HG03045 (cell line): ENCODE results near the gene TNPO3.
"Not testable (repeated sequence)": the region's sequence is repeated elsewhere in the genome, so short reads cannot be mapped to it uniquely, and the experiment has no call there.

ENCODE experiments used
- ATAC-seq: cut with Tn5 transposase; IDR thresholded peaks from one replicate; pipeline ENCODE4 v1.9.1; 2021; ENCODE audit warnings: mild to moderate bottlenecking, moderate library complexity; ENCODE audit not compliant: unreplicated experiment

Gene TNPO3

DNA sequence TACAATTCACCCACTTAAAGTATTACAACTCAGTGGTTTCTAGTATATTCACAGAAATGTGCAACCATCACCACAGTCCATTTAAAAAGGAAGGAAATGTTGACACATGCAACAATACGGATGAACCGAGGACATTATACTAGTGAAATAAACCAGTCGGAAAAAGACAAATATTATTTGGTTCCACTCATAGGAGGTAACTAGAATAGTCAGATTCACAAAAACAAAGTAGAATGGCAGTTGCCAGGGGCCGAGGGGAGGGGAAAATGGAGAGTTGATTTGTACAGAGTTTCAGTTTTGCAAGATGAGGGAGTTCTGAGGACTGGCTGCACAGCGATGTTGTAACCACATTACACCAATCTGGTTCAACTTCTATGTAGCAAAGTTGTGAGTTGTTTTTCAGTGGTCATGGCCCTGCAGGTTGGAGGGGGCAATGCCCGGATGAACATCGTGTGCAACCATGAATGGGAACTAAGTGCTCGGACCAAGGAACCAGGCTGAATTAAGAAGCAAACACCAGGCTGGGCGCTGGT lies 17.6 kb upstream of the TNPO3 start:
- ATAC-seq: no peak

GRCh38 chr7:129069021-129069420 lies 14.1 kb upstream of the TNPO3 start:
- ATAC-seq: no peak

- ATAC-seq: no peak
These were observed 13.1 kb upstream of the TNPO3 start for GRCh38 chr7:129067943-129068548.

DNA sequence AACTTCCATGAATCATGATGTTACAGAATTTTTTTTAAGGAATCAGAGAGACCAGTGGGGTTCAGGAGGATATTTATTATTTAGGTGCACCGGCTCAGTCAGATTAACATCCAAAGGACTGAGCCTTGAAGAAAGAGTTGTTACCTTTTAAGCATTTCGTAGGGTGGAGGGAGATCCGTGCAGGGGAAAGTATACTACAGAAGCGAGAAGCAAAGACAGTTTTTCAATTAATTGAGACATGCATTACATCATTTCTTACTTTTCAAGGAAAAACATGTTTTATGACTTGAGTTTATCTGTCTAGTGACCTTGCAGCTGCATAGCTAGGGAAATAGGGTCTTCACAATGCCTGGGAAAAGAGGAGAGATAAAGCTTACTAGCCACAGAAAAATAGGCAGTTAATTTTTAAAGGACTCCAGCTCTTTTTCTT lies 12.2 kb upstream of the TNPO3 start:
- not testable (repeated sequence) for ATAC-seq

GRCh38 chr7:129066290-129067131 lies 11.6 kb upstream of the TNPO3 start:
- no peak for ATAC-seq

GRCh38 chr7:129055861-129056464 lies 1.1 kb upstream of the TNPO3 start:
- peak; percentile 42 for ATAC-seq

- ATAC-seq: peak; percentile 17
These were observed 444 bp upstream of the TNPO3 start for GRCh38 chr7:129055294-129055816.

DNA sequence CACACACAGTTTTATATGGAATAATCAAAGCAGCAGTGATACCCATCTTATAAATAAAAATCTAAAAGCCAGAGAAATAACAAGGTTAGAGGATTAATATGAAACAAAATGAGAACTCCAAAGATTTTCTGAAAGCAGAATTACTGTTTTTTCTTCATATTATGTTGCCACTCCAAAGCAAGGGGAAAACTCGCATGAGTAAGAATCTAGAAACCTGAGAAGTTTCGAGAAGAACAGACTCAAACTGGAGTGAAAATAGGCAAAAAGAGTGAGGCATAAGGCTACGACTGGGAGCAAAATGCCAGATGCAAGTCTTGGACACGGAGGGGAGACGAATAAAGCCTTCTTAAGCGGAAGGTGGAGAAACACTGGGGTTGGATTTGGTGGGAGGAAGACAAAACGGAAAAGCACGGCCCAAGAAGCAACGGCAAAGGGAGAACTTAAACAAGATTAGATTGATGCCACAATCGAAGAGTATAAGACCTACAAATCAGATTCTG lies 923 bp downstream of the TNPO3 start:
- no peak for ATAC-seq

GRCh38 chr7:129052441-129052840 lies 2.5 kb downstream of the TNPO3 start:
- no peak for ATAC-seq

- ATAC-seq: not testable (repeated sequence)
These were observed 3.5 kb downstream of the TNPO3 start for GRCh38 chr7:129051459-129051858.

- no peak for ATAC-seq
These were observed 7.2 kb downstream of the TNPO3 start for GRCh38 chr7:129047761-129048160.

DNA sequence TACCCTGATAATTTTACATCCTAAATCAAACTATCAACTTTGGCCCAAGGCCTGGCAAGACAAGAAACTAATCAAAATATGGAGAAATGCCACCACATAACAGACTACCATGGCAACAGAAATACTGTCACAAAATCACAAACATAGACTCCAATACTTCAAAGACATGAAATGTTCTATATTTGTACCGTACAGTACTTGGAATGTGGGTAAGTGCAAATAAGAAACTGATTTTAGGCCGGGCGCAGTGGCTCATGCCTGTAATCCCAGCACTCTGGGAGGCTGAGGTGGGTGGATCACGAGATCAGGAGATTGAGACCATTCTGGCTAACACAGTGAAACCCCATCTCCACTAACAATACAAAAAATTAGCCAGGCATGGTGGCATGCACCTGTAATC lies 9.2 kb downstream of the TNPO3 start:
- ATAC-seq: no peak

DNA sequence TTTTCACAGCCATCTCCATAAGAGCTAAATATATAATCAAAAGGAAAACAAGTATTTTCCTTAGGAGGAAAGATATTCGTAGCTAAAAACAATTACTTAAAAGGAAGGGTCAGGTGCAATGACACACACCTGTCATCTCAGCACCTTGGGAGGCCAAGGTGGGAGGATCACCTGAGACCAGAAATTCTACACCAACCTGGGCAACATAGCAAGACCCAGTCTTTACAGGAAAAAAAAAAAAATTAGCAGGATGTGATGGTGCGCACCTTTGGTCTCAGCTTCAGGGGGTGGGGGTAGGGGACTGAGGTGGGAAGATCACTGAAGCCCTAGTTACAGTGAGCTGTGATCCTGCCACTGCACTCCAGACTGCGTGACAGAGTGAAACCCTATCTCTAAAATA lies 11.9 kb downstream of the TNPO3 start:
- ATAC-seq: no peak

DNA sequence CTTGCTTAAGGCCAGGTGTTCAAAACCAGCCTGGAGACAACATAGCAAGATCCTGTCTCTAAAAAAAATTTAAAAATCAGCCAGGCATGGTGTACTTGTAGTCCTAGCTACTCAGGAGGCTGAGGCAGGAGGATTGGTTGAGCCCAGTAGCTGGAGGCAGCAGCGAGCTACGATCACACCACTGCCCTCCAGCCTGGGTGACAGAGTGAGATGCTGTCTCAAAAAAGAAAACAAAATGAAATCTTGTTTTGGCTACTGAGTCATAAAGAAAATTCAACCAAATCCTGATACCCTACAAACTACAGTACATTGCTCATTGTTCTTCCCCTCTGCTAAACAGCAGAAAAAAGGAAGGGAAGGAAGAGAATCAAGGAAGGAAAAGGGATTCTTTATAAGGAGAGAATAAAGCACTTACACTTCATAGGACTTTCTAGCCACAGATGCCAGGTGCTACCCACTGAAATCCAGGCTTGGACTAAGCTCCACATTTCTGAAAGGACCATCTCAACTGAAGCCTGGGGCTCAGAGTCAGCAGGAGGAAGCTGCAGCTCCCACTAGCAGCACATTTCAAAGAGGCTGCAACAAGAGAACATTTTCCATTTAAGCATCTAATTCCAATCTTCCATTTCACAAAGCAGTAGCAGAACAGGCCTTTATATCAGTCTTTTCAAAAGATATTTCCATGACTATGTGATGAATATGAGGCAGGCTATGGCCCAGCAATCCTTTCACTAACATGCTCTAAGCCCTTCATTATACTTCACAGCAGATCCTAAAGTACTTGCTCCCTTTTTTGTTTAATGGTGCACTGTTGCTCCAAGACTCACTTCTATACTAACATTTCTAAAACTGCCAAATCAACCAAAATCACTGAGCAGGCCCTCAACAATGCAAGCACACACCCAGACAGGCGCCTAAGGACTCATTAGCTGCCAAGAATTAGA lies 13.5 kb downstream of the TNPO3 start:
- ATAC-seq: no peak

DNA sequence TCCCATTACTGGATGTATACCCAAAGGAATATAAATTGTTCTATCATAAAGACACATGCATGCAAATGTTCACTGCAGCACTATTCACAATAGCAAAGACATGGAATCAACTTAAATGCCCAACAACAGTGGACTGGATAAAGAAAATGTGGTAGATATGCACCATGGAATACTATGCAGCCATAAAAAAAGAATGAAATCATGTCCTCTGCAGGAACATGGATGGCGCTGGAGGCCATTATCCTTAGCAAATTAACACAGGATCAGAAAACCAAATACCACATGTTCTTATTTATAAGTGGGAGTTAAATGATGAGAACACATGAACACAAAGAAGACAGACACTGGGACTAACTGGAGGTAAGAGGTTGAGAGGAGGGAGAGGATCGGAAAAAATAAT lies 16.4 kb downstream of the TNPO3 start:
- not testable (repeated sequence) for ATAC-seq

DNA sequence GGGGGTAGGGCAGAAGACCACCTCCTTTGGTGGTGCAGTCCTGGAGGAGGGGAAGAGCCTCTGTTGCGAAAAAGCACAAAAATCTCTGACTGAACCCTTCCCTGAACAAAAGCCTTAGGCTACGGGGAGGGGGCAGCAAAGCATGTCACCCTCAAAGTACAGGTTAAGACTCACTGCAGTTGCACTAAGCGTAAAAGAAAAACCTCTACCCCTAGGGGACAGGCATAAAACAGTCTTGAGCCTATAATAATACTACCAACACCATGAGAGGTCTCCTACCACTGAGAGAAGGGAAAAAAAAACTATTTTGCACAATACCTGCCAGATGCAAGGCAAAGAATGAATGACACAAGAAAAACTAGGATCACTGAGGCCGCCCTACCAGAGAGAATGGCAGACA lies 17.3 kb downstream of the TNPO3 start:
- no peak for ATAC-seq

DNA sequence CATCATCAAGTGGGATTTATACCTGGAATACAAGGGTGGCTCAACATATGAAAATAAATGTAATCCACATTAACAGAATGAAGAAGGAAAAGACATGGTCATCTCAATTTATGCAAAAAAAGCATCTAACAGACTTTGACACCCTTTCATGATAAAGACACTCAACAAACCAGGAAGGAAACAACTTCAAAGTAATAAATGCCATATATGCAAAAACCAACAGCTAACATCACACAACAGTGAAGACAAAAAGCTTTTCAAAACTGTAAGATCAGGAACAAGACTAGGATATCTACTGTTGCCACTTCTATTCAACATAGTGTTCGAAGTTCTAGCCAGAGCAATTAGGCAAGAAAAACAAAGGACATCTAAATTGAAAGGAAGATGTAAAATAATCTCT lies 22.9 kb downstream of the TNPO3 start:
- ATAC-seq: no peak

- ATAC-seq: no peak
These were observed 24.5 kb downstream of the TNPO3 start for GRCh38 chr7:129030440-129030839.

GRCh38 chr7:129024125-129024524 lies 30.8 kb downstream of the TNPO3 start:
- ATAC-seq: no peak

GRCh38 chr7:129021656-129022055 lies 33.3 kb downstream of the TNPO3 start:
- ATAC-seq: no peak
